Endothelial cell (in vitro differentiated cells): Measurements from ENCODE around the gene SMIM9. TPM values are rescaled to one million over a fixed set of nuclear protein-coding genes. Genes with fewer than 3 reads are reported as not detected.

Experiments used
- total RNA-seq: library from RNA; stranded (reverse); fragmentation: NEBNext Ultra II Directional; extraction: Animal tissue kit (Norgen Biotek cat#: 25700); gene quantifications from one replicate; pipeline ENCODE4 v1.2.1, GENCODE V29; 2021; ENCODE audit not compliant: unreplicated experiment

Gene SMIM9
- total RNA-seq, 1 donor from 2014 or later = not detected

Other genes starting within 250 kb of the SMIM9 start
- not detected for gene CTAG1A, start 249.5 kb downstream of the SMIM9 start, total RNA-seq
- not detected for gene CTAG1B, start 215.4 kb downstream of the SMIM9 start, total RNA-seq
- gene CTAG2, start 181.1 kb downstream of the SMIM9 start, total RNA-seq = not detected
- 0.90 TPM for gene GAB3, start 83.6 kb downstream of the SMIM9 start, total RNA-seq
- gene DKC1, start 71.8 kb downstream of the SMIM9 start, total RNA-seq = 28.5 TPM
- gene MPP1, start 29.2 kb downstream of the SMIM9 start, total RNA-seq = 11.3 TPM
- gene F8A1, start 51.7 kb upstream of the SMIM9 start, total RNA-seq = 24.4 TPM
- gene F8, start 188.1 kb upstream of the SMIM9 start, total RNA-seq = 4.5 TPM
- gene FUNDC2, start 192.2 kb upstream of the SMIM9 start, total RNA-seq = 54.5 TPM
- 6.1 TPM for gene CMC4, start 236.5 kb upstream of the SMIM9 start, total RNA-seq
- gene MTCP1, start 236.5 kb upstream of the SMIM9 start, total RNA-seq = 15.2 TPM
- gene BRCC3, start 236.8 kb upstream of the SMIM9 start, total RNA-seq = 42.5 TPM